K562 (cell line): ENCODE measurements around the gene RAD51AP1. TPM values are rescaled to one million over a fixed set of nuclear protein-coding genes. Genes with fewer than 3 reads are reported as not detected.

Experiments
- CHAMP1 ChIP-seq: fragments of 450-650 bp; IDR thresholded peaks from 2 replicates; pipeline ENCODE4 v1.6.1; 2016; ENCODE audit warnings: mild to moderate bottlenecking
- DEAF1 ChIP-seq: fragments of 450-650 bp; formaldehyde crosslinking; IDR thresholded peaks from 2 replicates; pipeline ENCODE4 v1.4.0; 2020; ENCODE audit warnings: mild to moderate bottlenecking, moderate library complexity
- E2F1 ChIP-seq: sonication (generic); formaldehyde crosslinking; IDR thresholded peaks from 2 replicates; pipeline ENCODE4 v1.8.1; 2023; ENCODE audit warnings: mild to moderate bottlenecking, missing genetic modification reagents, moderate library complexity
- EP400 ChIP-seq: fragments of 450-650 bp; IDR thresholded peaks from 2 replicates; pipeline ENCODE4 v1.6.1; 2017; ENCODE audit warnings: antibody characterized with exemption, mild to moderate bottlenecking, moderate library complexity
- KAT2B ChIP-seq: IDR thresholded peaks from one replicate; pipeline ENCODE4 v1.6.1; 2012; ENCODE audit warnings: low read depth, mild to moderate bottlenecking, control low read depth, inconsistent platforms, low read length, moderate library complexity
- L3MBTL2 ChIP-seq: fragments of 450-650 bp; IDR thresholded peaks from 2 replicates; pipeline ENCODE4 v1.6.1; 2016; ENCODE audit warnings: mild to moderate bottlenecking, moderate library complexity
- NFRKB ChIP-seq: fragments of 450-650 bp; IDR thresholded peaks from 2 replicates; pipeline ENCODE4 v1.6.1; 2016; ENCODE audit warnings: low read depth
- NRF1 ChIP-seq, 2 experiments: fragments of 450-650 bp; IDR thresholded peaks in 1 of 2; conservative IDR thresholded peaks in 1 of 2; 2 replicates each; pipeline ENCODE4 v1.6.1; 2014; ENCODE audit warnings: mild to moderate bottlenecking in 2 of 2
- PBX2 ChIP-seq, 2 experiments: IDR thresholded peaks in 1 of 2; conservative IDR thresholded peaks in 1 of 2; 2 replicates each; pipeline ENCODE4 v1.6.1; 2016; ENCODE audit warnings: low read depth in 2 of 2, mild to moderate bottlenecking in 1 of 2, missing compliant biosample characterization in 1 of 2, missing genetic modification characterization in 1 of 2, moderate library complexity in 1 of 2
- POLR2G ChIP-seq: fragments of 200-400 bp; formaldehyde crosslinking; IDR thresholded peaks from 2 replicates; pipeline ENCODE4 v1.6.1; 2017; ENCODE audit warnings: low read depth, mild to moderate bottlenecking, antibody characterized with exemption, low read length, moderate library complexity
- PYGO2 ChIP-seq: fragments of 450-650 bp; IDR thresholded peaks from 2 replicates; pipeline ENCODE4 v1.6.1; 2016; ENCODE audit warnings: mild to moderate bottlenecking, missing genetic modification characterization, moderate library complexity, missing compliant biosample characterization
- RBM22 ChIP-seq: fragments of 200-400 bp; formaldehyde crosslinking; IDR thresholded peaks from 2 replicates; pipeline ENCODE4 v1.6.1; 2018; ENCODE audit warnings: low read length, low read depth; ENCODE audit not compliant: poor library complexity, severe bottlenecking
- SAP30 ChIP-seq: fragments of 200-600 bp; sonication (generic); IDR thresholded peaks from 2 replicates; pipeline ENCODE4 v1.6.1; 2012; ENCODE audit warnings: borderline replicate concordance, low read depth, mild to moderate bottlenecking, moderate library complexity, low read length, control low read depth, inconsistent platforms; ENCODE audit not compliant: insufficient read depth, poor library complexity, severe bottlenecking
- SMAD1 ChIP-seq: fragments of 150-350 bp; IDR thresholded peaks from 2 replicates; pipeline ENCODE4 v1.6.1; 2014; ENCODE audit warnings: low read length, low read depth; ENCODE audit not compliant: partially characterized antibody
- SMAD4 ChIP-seq: fragments of 250-450 bp; sonication (Bioruptor Pico); conservative IDR thresholded peaks from 2 replicates; pipeline ENCODE4 v1.8.0; 2021; ENCODE audit warnings: inconsistent platforms, mild to moderate bottlenecking, moderate library complexity
- SUPT5H ChIP-seq: fragments of 450-650 bp; IDR thresholded peaks from 2 replicates; pipeline ENCODE4 v1.6.1; 2016
- THRAP3 ChIP-seq: fragments of 450-650 bp; IDR thresholded peaks from 2 replicates; pipeline ENCODE4 v1.6.1; 2016; ENCODE audit warnings: mild to moderate bottlenecking, inconsistent platforms, borderline replicate concordance
- polyA plus RNA-seq, 8 experiments: library from polyadenylated mRNA; depleted of rRNA in 4 of 8; stranded (reverse) in 5 of 8; unstranded in 3 of 8; fragments of >200 nt; fragmentation: Nextera tagmentation in 2 of 8; fragmentation: Illumina TruSeq in 1 of 8; extraction: Ambion mirVana in 2 of 8; extraction: Trizol in 1 of 8; gene quantifications; 2 replicates each; pipeline versions ENCODE4 v1.2.1 to v1.2.3, GENCODE V29; 2011 to 2014; ENCODE audit warnings: inconsistent platforms in 1 of 8, missing spikeins in 1 of 8
- total RNA-seq, 7 experiments: library from RNA; depleted of rRNA in 6 of 7; stranded (reverse); fragments of >200 nt in 6 of 7; fragmentation: Illumina TruSeq in 2 of 7; extraction: Trizol in 2 of 7; gene quantifications; 2 replicates each; pipeline versions ENCODE4 v1.2.1 to v1.2.3, GENCODE V29; 2011 to 2021; ENCODE audit warnings: low replicate concordance in 1 of 7

The RAD51AP1 gene
- total and polyA plus RNA-seq, 9 of the 15 experiments (the other 6 are each of a cell fraction or from before 2014, with no cell fraction given) = 43.8 to 111 (median 89.1) TPM

GRCh38 chr12:4538207-4539160, at the start of gene RAD51AP1 (continued):
- TF ChIP-seq KAT2B (no peak), RBM22 (no peak), THRAP3 (no peak), POLR2G (peak; percentile 60), SAP30 (peak; percentile 87), SUPT5H (peak; percentile 74), L3MBTL2 (peak; percentile 81), CHAMP1 (peak; percentile 16; the same call in 1 of the 2 replicates), E2F1 (CRISPR knock-in tag) (peak; percentile 52; the same call in 1 of the 2 replicates), PYGO2 (no peak), SMAD1 (peak; percentile 26), PBX2 (CRISPR knock-in tag; IDR thresholded peaks at IDR 0.05; ENCODE audit: low read depth) (no peak), PBX2 (tag; conservative IDR thresholded peaks at IDR 0.05; ENCODE audit: low read depth) (peak; percentile 49; the same call in 1 of the 2 replicates), EP400 (peak; percentile 90), NRF1 (conservative IDR thresholded peaks at IDR 0.05 in 1 of 2, IDR thresholded peaks at IDR 0.05 in 1 of 2) (peak; percentile 95 to 96), DEAF1 (CRISPR knock-in tag) (no peak), SMAD4 (CRISPR knock-in tag) (0 out of 2 replicates have a peak, but pooled peaks have one; percentile 17), NFRKB (peak; percentile 70; the same call in 1 of the 2 replicates)
